ENCODE data around the gene WNK2.

WNK2 gene

DNA sequence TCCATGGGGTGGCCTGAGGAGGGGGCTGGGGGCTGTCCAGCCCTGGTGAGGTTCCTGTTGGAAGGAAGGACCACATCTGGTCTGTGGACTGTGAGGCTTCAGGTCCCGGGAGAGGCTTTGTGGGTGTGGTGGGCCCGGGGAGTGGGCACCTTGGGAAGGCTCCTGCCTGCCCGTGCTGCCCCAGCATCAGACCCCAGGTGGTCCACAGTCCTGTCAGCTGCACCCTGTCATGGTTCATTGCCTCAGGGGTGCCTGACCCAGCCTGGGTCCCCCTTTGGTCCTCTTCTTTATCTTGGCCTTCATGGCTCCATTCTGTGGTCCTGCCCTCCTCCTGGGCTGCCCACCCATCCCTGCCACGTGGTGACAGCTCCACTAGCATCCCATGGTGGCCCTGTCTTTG, 36.7 kb downstream of the WNK2 start:
- no peak for DNase-seq

DNA sequence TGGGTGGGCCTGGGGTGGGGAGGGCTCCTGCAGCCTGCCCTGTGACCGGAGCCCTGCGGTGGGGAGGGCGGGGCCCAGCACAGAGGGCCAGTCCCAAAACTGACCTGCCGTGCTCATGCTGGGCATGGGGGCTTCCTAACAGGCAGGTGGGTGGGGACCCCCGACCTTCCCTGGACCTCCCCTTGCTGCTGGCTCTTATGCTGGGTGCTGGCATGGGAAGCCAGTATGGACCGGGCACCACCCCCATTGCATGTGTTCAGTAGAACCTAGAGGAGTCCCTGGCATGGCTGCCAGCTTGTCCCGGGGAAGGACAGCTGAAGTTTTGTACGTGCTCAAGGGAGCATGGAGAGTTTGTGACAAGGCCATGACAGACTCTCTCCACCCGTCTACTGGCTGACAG, 37.1 kb downstream of the WNK2 start:
- no peak for DNase-seq

GRCh38 chr9:93222890-93223259, 38.9 kb downstream of the WNK2 start:
- no peak for DNase-seq

DNA sequence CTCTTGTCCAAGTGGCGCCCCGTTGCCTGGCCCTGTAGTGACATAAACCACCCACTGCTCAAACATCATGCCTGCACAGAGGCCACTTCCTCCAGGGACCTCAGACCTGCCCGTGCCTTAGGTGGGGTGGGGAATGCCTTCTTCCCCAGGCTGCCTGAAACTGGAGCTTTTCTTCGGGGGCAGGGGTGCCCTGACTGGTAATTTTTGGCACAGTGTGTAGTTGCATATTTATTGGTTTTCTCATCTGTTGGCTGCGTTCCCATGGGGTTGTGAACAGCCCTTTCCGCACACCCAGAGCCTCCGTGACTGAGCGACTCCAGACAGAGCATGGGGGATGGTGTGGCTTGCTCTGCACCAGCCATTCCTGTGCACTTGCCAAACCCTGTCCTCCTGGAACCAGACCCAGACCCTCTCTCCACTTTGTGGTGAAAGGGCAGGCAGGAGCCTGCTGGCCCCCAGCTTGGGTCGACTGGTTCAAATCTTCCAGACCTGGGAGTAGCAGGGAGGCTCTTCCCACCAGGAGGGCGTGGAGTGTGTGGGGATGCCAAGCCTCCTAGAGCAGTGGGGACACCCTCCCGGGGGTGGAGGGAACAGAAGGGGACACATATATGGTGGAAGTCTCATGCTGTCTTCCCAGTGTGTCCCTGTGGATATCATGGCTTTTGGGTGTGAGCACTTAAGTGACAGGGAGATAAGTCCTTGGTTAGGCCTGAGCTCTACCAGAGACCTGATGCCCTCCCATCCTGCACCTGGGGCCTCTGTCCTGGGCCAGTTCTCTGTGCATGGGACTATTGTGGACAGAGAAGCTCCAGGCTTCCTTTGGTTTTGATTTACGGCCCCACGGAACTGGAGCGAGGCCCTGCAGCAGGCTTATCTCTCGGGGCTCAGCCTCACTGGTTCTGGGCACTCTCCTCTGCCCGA, 39.6 kb downstream of the WNK2 start:
- no peak for DNase-seq

DNA sequence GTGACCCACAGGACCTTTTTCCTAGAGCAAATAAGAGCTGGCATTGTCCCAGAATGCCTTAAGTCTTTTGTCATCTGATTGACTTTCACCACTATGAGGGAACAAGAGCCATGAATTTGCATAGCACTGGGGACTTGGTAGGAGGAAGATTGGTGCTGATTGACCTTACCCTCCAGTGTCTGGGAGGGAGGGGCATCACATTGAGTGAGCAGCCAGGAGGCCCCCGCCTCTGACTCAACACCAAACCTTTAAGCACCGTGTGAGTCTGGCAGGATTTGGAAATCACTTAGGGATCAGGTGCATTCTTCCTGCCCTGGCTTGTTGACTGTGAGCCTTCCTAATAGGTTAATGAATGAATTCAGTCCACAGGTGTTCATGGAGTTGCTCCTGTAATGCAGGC, 40.7 kb downstream of the WNK2 start:
- no peak for DNase-seq

DNA sequence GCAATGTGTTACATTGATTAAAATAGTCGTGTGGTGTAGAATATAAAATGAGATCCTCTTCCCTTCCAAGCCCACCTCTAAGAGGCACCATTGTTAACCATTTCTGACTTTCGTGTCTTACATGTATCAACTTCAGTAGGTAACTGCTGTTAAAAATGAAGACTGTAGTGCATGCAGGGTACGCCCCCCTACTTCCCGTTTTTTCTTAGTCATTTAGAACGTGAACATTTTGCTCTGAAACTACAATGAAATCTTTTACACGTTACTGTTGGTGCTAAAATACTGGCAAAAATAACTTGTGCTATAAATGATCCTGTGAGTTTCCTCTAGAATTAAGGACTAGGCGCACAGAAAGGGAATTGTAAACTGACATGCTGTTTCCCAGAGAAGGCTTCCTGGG, 41.5 kb downstream of the WNK2 start:
- no peak for DNase-seq

DNA sequence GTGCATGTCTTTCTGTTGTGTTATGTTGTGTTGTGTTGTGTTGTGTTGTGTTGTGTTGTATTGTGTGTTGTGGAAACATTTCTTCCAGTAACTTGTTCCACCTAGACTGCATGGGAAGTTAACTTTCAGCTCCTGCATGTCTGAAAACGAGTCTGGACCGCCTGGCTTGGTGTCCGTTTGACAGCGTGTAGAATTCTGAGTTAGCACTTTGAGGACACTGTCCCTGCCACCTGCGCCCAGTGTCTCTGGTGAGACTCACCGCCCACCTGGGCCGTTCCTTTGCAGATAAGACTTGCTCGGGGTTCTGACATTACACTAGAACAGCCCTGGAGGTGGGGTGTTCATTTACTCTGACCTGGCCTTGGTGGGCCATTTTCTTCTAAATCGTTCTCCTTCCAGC, 42.0 kb downstream of the WNK2 start:
- DNase-seq: no peak

DNA sequence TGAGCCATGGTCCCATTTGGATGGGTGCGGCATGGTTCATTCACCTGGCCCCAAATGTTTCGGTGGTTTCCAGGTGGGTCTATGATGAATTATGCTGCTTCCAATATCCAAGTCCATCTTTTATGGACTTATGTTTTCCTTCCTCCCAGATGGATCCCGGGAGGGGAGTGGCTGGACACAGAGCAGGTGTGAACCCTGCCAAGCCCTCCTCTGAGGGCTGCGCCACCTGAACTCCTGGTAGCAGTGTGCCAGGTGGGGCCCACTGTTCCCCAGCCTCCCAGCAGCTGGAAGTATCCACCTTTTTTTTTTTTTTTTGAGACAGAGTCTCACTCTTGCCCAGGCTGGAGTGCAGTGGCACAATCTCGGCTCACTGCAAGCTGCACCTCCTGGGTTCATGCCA, 42.9 kb downstream of the WNK2 start:
- DNase-seq: no peak

- no peak for DNase-seq
Measured at GRCh38 chr9:93228030-93228429, 44.1 kb downstream of the WNK2 start.

DNA sequence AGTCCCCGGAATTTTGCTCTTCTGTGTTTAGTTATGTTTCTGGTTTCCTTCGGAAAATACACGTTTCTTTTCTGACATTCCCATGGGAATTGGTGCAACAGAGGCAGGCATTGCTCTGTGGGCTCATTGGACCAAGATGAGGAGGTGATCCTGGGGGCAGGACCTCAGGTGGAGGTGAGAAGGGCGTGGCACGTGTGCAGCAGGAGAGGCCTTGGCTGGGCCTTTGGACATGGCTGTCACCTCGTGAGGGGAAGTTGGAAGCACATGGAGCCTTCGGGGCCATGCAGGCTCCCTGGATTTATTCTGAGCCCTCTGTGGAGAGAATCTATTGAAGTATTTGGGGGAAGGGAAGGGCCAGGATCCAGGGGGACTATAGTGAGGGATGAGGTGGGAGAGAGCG, 44.5 kb downstream of the WNK2 start:
- no peak for DNase-seq

DNA sequence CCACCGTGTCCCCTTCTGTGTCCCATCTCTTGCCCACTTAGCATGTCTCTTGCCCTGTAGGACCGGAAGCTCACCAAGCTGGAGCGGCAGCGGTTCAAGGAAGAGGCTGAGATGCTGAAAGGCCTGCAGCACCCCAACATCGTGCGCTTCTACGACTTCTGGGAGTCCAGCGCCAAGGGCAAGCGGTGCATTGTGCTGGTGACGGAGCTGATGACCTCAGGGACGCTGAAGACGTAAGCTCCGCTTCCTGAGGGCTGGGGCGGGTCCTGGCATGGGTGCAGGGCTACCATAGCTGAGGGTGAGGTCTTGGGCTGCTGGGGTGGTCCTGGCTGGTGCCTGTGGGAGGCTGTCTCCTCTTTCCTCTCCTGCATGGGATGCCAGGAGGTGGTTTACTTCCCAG, 45.7 kb downstream of the WNK2 start:
- DNase-seq: no peak

DNA sequence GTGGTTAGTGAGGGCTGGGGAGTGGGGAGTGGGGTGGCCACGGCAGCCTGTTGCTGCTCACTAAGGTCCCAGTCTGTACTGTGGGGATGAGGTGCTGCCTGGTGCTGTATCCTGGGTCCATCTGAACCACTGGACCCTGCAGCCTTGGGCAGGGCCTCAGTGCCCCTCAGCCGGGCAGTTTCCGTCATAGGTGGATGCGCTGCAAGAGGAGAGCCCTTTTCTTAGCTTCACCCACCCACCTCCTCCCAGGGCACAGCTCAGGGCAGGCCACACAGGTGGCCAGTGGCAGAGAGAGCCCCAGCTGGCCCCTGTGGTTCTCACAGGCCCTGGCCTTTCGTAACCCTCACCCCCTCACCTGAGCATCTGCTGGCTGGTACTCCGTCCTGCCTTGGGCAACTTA, 46.2 kb downstream of the WNK2 start:
- DNase-seq: no peak

DNA sequence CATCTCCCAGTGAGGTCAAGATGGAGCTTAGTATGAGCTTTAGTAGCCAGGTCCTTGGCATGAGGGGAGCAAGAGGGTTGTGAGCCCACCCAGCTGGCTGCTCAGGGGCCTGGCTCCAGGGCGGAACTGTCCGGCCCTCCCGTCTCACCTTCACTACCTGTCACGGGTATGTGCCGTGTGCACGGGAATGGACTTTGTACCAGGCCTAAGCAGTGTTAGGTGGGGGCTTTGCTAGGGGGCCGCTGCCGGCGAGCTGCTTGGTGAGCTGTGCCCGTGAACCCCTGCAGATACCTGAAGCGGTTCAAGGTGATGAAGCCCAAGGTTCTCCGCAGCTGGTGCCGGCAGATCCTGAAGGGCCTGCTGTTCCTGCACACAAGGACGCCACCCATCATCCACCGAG, 46.7 kb downstream of the WNK2 start:
- DNase-seq: no peak

DNA sequence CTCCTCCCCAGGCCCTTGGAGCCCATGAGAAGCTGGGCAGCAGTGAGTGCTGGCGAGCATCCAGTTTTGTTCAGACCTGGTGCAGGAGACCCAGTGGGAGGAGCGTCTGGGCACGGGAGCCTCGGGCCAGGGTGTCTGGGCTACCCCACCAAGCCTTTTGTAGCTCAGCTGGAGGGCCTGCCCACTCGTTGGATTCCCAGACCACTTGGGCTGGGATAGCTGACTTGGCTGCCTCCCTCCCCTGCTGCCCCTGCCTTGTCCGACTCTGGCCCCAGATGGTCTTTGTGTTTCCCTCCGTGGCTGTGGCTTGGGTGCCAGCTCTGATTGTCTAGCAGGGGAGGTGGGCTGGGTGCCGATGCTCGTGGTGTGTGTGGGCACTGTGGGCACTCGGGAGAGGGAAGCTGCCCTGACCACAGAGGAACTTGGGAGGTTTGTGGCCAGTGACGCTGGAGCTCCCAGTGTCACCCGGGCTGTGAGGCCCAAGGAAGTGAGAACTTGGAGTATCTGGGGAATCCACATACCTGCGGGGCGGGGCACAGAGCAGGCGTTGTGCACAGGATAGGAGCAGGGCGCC, 47.3 kb downstream of the WNK2 start:
- DNase-seq: no peak

DNA sequence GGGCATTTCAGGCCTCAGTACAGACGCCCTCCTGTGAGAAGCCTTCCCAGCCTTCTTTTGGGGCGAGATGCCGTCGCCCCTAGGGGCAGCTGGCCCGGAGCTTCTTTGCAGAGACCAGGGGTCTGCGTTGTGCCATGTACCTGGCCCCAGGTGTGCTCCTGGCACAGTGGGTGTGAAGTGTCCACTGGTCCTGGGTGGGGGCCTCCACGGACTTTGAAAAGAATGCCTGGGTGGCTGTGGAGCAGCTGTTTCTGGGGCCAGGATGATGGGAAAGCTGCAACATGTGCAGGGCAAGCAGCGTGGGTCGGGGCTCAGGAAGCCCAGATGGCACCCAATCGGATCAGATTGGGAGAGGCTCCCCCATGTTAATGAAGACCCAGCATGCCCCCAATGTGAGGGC, 47.8 kb downstream of the WNK2 start:
- DNase-seq: no peak

GRCh38 chr9:93232388-93232960, 48.5 kb downstream of the WNK2 start:
- no peak for DNase-seq

GRCh38 chr9:93233033-93233432, 49.1 kb downstream of the WNK2 start:
- DNase-seq: no peak

- DNase-seq: no peak
Measured at GRCh38 chr9:93234600-93234999, 50.7 kb downstream of the WNK2 start.

DNA sequence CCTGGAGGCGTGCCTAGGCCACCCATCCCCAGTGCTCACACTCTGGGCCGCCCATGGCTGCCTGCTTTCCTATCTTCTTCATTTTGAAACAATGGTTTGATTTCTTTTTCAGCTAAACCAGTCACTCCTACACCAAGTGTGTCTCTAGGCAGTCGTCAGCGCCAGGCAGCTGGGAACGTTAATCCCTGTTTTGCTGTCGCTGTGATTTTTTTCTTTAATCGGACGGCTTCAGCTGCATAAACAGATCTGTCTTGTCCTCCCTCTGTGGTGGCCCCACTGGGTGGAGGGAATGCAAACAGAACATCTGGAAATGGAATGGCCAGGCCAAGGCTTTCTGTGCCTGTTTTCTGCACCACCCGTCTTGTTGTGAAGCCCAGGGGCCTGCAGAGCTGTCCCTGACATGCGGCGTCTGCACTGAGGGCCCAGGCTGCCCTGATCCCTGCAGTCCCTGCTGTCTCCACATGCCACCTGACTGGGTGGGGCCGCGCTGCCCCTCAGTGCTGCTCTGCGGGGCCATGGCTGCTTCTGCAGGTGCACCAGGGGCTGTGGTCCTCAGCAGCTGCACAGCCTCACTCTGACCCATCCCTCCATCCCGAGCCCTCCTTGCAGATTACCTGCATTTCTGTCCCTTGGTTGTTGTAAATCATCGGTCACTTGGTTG, 51.5 kb downstream of the WNK2 start:
- DNase-seq: no peak

- no peak for DNase-seq
Measured at GRCh38 chr9:93236541-93237206, 52.7 kb downstream of the WNK2 start.

GRCh38 chr9:93237540-93237939, 53.6 kb downstream of the WNK2 start:
- DNase-seq: no peak

GRCh38 chr9:93238953-93239925, 55.3 kb downstream of the WNK2 start:
- DNase-seq: no peak
